Mesenchymal stem cell (in vitro differentiated cells and primary cell): ENCODE measurements around the gene TPTE2.

Experiments used
- DNase-seq: peaks from one replicate; pipeline ENCODE4 v3.0.0-alpha.2; 2013
- H2AFZ ChIP-seq: one replicate; pipeline ENCODE4 v1.6.1; 2013; ENCODE audit warnings: low read depth, mild to moderate bottlenecking, control low read depth, inconsistent platforms, low read length, moderate library complexity
- H2AK5ac ChIP-seq: 2 replicates; pipeline ENCODE4 v1.6.1; 2013; ENCODE audit warnings: low read length, moderate library complexity, mild to moderate bottlenecking, inconsistent platforms; ENCODE audit not compliant: severe bottlenecking
- H2BK120ac ChIP-seq: one replicate; pipeline ENCODE4 v1.6.1; 2013; ENCODE audit warnings: low read depth, mild to moderate bottlenecking, inconsistent platforms, low read length, moderate library complexity
- H2BK12ac ChIP-seq, 2 experiments: one replicate each; pipeline ENCODE4 v1.6.1; 2013; ENCODE audit warnings: inconsistent platforms in 2 of 2, low read length in 2 of 2, mild to moderate bottlenecking in 2 of 2, moderate library complexity in 2 of 2, control low read depth in 1 of 2
- H2BK15ac ChIP-seq: one replicate; pipeline ENCODE4 v1.6.1; 2013; ENCODE audit warnings: mild to moderate bottlenecking, low read depth, inconsistent platforms; ENCODE audit not compliant: poor library complexity, severe bottlenecking
- H2BK5ac ChIP-seq: 2 replicates; pipeline ENCODE4 v1.6.1; 2013; ENCODE audit warnings: low read depth, mild to moderate bottlenecking, low read length, control low read depth, inconsistent platforms; ENCODE audit not compliant: poor library complexity, severe bottlenecking
- H3K14ac ChIP-seq, 2 experiments: one replicate each; pipeline ENCODE4 v1.6.1; 2013; ENCODE audit warnings: inconsistent platforms in 2 of 2, low read length in 2 of 2, control low read depth in 1 of 2, mild to moderate bottlenecking in 1 of 2, moderate library complexity in 1 of 2
- H3K18ac ChIP-seq, 2 experiments: one replicate each; pipeline ENCODE4 v1.6.1; 2013; ENCODE audit warnings: inconsistent platforms in 2 of 2, low read length in 2 of 2, control low read depth in 1 of 2, low read depth in 1 of 2, mild to moderate bottlenecking in 1 of 2
- H3K23ac ChIP-seq, 2 experiments: one replicate each; pipeline ENCODE4 v1.6.1; 2013; ENCODE audit warnings: inconsistent platforms in 2 of 2, low read length in 2 of 2, mild to moderate bottlenecking in 2 of 2, moderate library complexity in 2 of 2, control low read depth in 1 of 2
- H3K27ac ChIP-seq: 2 replicates; pipeline ENCODE4 v1.5.1; 2013; ENCODE audit warnings: mild to moderate bottlenecking, moderate library complexity, low read length, control low read depth, inconsistent platforms; ENCODE audit not compliant: poor library complexity, severe bottlenecking
- H3K27me3 ChIP-seq, 2 experiments: 2 replicates each; pipeline versions ENCODE4 v1.6.1 to v1.7.0; 2013; ENCODE audit warnings: low read length in 2 of 2, mild to moderate bottlenecking in 2 of 2, moderate library complexity in 2 of 2, control low read depth in 1 of 2, inconsistent platforms in 1 of 2; ENCODE audit not compliant: control insufficient read depth in 1 of 2, insufficient read depth in 1 of 2
- H3K36me3 ChIP-seq, 2 experiments: 2 replicates each; pipeline versions ENCODE4 v1.6.1 to v1.7.0; 2013; ENCODE audit warnings: low read length in 2 of 2, control low read depth in 1 of 2, inconsistent platforms in 1 of 2, low read depth in 1 of 2, mild to moderate bottlenecking in 1 of 2; ENCODE audit not compliant: insufficient read depth in 2 of 2, control insufficient read depth in 1 of 2
- H3K4ac ChIP-seq, 2 experiments: one replicate each; pipeline ENCODE4 v1.6.1; 2013; ENCODE audit warnings: inconsistent platforms in 2 of 2, low read length in 2 of 2, mild to moderate bottlenecking in 2 of 2, moderate library complexity in 2 of 2, control low read depth in 1 of 2, low read depth in 1 of 2
- H3K4me1 ChIP-seq: 2 replicates; pipeline ENCODE4 v1.6.1; 2013; ENCODE audit warnings: low read depth, low read length, control low read depth; ENCODE audit not compliant: control insufficient read depth, insufficient read depth
- H3K4me2 ChIP-seq: 2 replicates; pipeline ENCODE4 v1.6.1; 2013; ENCODE audit warnings: low read length, mild to moderate bottlenecking, inconsistent platforms; ENCODE audit not compliant: poor library complexity, severe bottlenecking
- H3K4me3 ChIP-seq, 2 experiments: 2 replicates each; pipeline versions ENCODE4 v1.5.1 to v1.7.0; 2013; ENCODE audit warnings: low read length in 2 of 2, mild to moderate bottlenecking in 2 of 2, control low read depth in 1 of 2, low read depth in 1 of 2; ENCODE audit not compliant: insufficient read depth in 1 of 2
- H3K79me1 ChIP-seq: replicated peaks from 2 replicates; pipeline ENCODE4 v1.6.1; 2013; ENCODE audit warnings: mild to moderate bottlenecking, control low read depth, low read length, inconsistent platforms; ENCODE audit not compliant: poor library complexity, severe bottlenecking
- H3K9ac ChIP-seq: 2 replicates; pipeline ENCODE4 v1.7.0; 2013; ENCODE audit warnings: mild to moderate bottlenecking, low read length, moderate library complexity
- H3K9me3 ChIP-seq: 2 replicates; pipeline ENCODE4 v1.7.0; 2013; ENCODE audit warnings: mild to moderate bottlenecking, low read length; ENCODE audit not compliant: control insufficient read depth
- H4K8ac ChIP-seq: one replicate; pipeline ENCODE4 v1.6.1; 2013; ENCODE audit warnings: inconsistent platforms, mild to moderate bottlenecking, low read length, moderate library complexity
- H4K91ac ChIP-seq: one replicate; pipeline ENCODE4 v1.6.1; 2013; ENCODE audit warnings: mild to moderate bottlenecking, low read length, inconsistent platforms
- WGBS: methylation state at CpG from one replicate; pipeline ENCODE4 v1.1.7; 2013; ENCODE audit warnings: mixed read lengths; 5-methylcytosine and 5-hydroxymethylcytosine counted together

TPTE2 gene

GRCh38 chr13:19605161-19605955 is 44.0 kb upstream of the TPTE2 start:
- Histone ChIP-seq H3K27me3 (peaks cover 0 to 3% of the 10 kb centered on the region in 2 experiments), H2BK12ac (no peak overlapping the region), H2BK120ac (no peak overlapping the region), H3K9me3 (no peaks in the 10 kb centered on the region), H4K91ac (no peak overlapping the region), H3K36me3 (no peaks in the 10 kb centered on the region), H2AK5ac (no peak overlapping the region), H2AFZ (no peak overlapping the region), H3K18ac (no peak overlapping the region), H3K27ac (no peak overlapping the region), H3K4me1 (peaks cover 4% of the 10 kb centered on the region), H3K23ac (no peak overlapping the region), H2BK15ac (no peak overlapping the region), H3K79me1 (peaks cover 13% of the 10 kb centered on the region), H2BK5ac (no peak overlapping the region), H3K4ac (no peak overlapping the region), H4K8ac (no peak overlapping the region), H3K4me3 (no peak overlapping the region), H3K14ac (no peak overlapping the region), H3K4me2 (no peak overlapping the region), H3K9ac (no peak overlapping the region)
- DNase-seq, result no peak
- WGBS, result 76% methylated on average over 6 of the region's 7 CpGs

DNA sequence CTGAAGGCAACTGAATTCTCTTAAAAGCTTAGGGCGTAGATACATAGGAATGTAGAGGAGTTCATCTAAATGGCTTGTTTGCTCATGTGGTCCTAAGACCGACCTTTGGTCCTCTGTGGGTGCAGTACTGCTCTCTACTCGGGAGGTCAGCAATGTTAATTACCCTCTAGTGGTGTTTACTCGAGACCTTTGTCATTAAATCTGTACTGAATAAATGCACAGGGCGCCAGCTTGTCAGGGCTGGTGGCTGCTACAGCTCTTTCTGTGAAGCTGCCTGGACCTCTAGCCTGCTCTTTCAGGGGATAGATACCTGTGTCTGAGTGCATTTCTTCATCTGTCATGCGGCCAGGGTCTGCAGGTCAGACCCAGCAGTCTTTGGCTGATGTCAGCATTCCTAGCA is 43.0 kb upstream of the TPTE2 start:
- WGBS, result 64% methylated on average over 6 of the region's 6 CpGs
- no peak overlapping the region for H3K4me2 ChIP-seq
- no peak overlapping the region for H3K27ac ChIP-seq
- H3K4ac ChIP-seq, result no peak overlapping the region
- H3K9ac ChIP-seq, result no peak overlapping the region
- H2BK12ac ChIP-seq, result no peak overlapping the region
- DNase-seq, result no peak
- peaks cover 4% of the 10 kb centered on the region for H3K4me1 ChIP-seq
- no peak overlapping the region for H3K14ac ChIP-seq
- H2AFZ ChIP-seq, result no peak overlapping the region
- peaks cover 13% of the 10 kb centered on the region for H3K79me1 ChIP-seq
- no peaks in the 10 kb centered on the region for H3K36me3 ChIP-seq
- no peak overlapping the region for H2BK5ac ChIP-seq
- no peak overlapping the region for H3K23ac ChIP-seq
- H3K4me3 ChIP-seq, result no peak overlapping the region
- H2BK120ac ChIP-seq, result no peak overlapping the region
- no peak overlapping the region for H4K8ac ChIP-seq
- H3K18ac ChIP-seq, result no peak overlapping the region
- no peak overlapping the region for H2AK5ac ChIP-seq
- no peak overlapping the region for H4K91ac ChIP-seq
- no peaks in the 10 kb centered on the region for H3K9me3 ChIP-seq
- H2BK15ac ChIP-seq, result no peak overlapping the region
- H3K27me3 ChIP-seq, result peaks cover 0 to 3% of the 10 kb centered on the region in 2 experiments

DNA sequence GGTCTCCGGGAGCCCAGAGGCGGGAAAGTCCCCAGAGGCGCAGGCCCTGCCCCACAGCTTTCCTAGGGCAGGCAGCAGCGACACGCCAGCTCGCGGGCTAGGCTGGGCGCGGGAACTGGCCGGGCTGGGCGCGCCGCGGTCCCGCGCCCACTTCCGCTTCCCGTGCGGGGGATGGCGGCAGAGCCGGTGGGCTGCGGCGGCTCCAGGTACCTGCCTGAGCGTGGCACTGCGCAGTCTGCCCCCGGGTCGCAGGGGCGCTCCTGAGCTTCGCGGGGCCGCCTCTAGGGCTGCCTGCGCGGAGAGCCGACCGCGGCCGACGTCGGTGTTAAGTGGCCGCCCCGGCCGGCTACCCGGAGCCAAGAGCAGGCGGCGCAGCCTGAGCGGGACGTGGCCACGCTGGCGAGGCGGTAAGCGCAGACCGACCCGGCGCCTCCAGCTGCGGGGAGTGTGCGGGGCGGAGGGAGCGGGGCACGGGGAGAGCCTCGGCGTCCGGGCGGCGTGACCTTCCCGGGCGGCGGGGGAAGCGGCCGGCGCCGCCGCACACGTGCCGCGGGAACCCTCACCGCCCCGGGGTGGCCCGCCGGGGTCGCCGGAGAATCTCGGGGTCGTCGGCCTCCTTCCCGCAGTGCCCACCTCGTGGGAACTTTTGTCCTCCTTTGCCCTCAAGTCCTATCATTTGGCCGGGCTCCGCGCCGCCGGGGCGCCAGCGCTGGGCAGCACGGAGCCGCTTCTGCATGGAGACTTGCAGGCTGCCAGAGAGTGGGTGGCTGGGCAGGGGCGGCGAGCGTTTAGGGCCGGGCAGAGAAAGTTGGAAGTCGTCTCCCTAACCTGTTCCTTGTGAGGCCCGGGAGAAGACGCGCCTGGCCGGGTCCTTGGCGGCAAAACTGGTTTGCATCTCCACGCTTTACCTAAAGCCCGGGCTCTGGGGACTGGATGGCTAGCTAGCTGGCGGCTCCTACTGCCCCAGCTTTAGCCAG is 40.7 kb upstream of the TPTE2 start:
- no peaks in the 10 kb centered on the region for H3K9me3 ChIP-seq
- peak overlapping the region; percentile 17 to 34 for H3K18ac ChIP-seq
- peak overlapping the region; percentile 99 for H3K4me2 ChIP-seq
- H3K14ac ChIP-seq, result peak overlapping the region in 1 of 2 experiments; percentile 91
- peaks cover 12% of the 10 kb centered on the region for H3K79me1 ChIP-seq
- H2BK15ac ChIP-seq, result peak overlapping the region; percentile 28
- H2BK12ac ChIP-seq, result no peak overlapping the region
- H2AFZ ChIP-seq, result peak overlapping the region; percentile 68
- peak; percentile 37 for DNase-seq
- H3K27me3 ChIP-seq, result peaks cover 0 to 3% of the 10 kb centered on the region in 2 experiments
- peak overlapping the region; percentile 74 for H3K9ac ChIP-seq
- H3K36me3 ChIP-seq, result no peaks in the 10 kb centered on the region
- no peak overlapping the region for H2BK120ac ChIP-seq
- H3K4me1 ChIP-seq, result peaks cover 7% of the 10 kb centered on the region
- H3K4ac ChIP-seq, result peak overlapping the region in 1 of 2 experiments; percentile 12
- H4K91ac ChIP-seq, result peak overlapping the region; percentile 56
- no peak overlapping the region for H2AK5ac ChIP-seq
- H4K8ac ChIP-seq, result peak overlapping the region; percentile 89
- H3K27ac ChIP-seq, result no peak overlapping the region
- H2BK5ac ChIP-seq, result no peak overlapping the region
- H3K23ac ChIP-seq, result peak overlapping the region in 1 of 2 experiments; percentile 97
- WGBS, result 1% methylated on average over 74 of the region's 108 CpGs
- peak overlapping the region; percentile 78 to 91 for H3K4me3 ChIP-seq

DNA sequence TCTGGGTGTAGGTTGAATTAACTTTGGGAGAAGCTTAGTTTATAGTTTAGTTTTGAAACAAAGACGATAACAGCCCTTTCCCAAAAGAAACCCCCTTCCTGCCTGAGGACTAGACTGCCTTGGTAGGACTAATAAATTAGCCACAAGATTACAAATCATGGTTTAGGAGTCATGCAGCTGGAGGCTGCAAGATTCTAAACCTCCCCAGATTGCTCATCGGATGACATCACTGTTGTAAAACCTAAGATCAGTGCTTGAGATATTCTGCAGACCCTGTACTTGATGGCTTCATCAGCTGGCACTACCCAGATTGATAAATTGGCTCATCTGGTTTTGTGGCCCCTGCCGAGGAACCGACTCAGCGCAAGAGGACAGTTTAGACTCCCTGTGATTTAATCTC is 36.2 kb upstream of the TPTE2 start:
- Histone ChIP-seq H3K27me3 (peaks cover 0 to under 1% of the 10 kb centered on the region in 2 experiments), H3K27ac (peak overlapping the region; percentile 32)

More for the DNA sequence above, 36.2 kb upstream of the TPTE2 start:
- Histone ChIP-seq H3K9ac (peak overlapping the region; percentile 42), H4K8ac (no peak overlapping the region), H3K4ac (no peak overlapping the region), H3K4me2 (no peak overlapping the region), H2AK5ac (no peak overlapping the region), H3K14ac (no peak overlapping the region), H2BK15ac (no peak overlapping the region), H3K36me3 (no peaks in the 10 kb centered on the region), H2BK12ac (no peak overlapping the region), H3K4me1 (peaks cover 13% of the 10 kb centered on the region), H3K79me1 (no peaks in the 10 kb centered on the region), H4K91ac (no peak overlapping the region), H2AFZ (no peak overlapping the region), H3K4me3 (no peak overlapping the region), H2BK120ac (no peak overlapping the region), H3K9me3 (no peaks in the 10 kb centered on the region), H3K23ac (no peak overlapping the region), H3K18ac (no peak overlapping the region), H2BK5ac (no peak overlapping the region)
- peak; percentile 76 for DNase-seq
- 41% methylated on average over 5 of the region's 5 CpGs for WGBS
